GM12892 (cell line): ENCODE data around the gene WDR81.

Source experiments
- DNase-seq: peaks from one replicate; pipeline ENCODE4 v3.0.0; 2011; ENCODE audit not compliant: insufficient read length
- FAIRE-seq: peaks from 2 replicates; lab custom pipeline; 2011; peaks lifted over from hg19 to GRCh38; lab: Jason Lieb, UNC
- POLR2A ChIP-seq: IDR thresholded peaks from 2 replicates; pipeline ENCODE4 v1.6.1; 2011; ENCODE audit warnings: low read depth, low read length, control low read depth
- POLR2AphosphoS5 ChIP-seq: IDR thresholded peaks from 2 replicates; pipeline ENCODE4 v1.6.1; 2011; ENCODE audit warnings: low read depth, low read length, control low read depth
- TAF1 ChIP-seq: IDR thresholded peaks from 2 replicates; pipeline ENCODE4 v1.6.1; 2011; ENCODE audit warnings: low read depth, mild to moderate bottlenecking, control low read depth, low read length, borderline replicate concordance

The WDR81 gene

GRCh38 chr17:1725642-1726511 lies 1.4 kb downstream of the WDR81 start:
- FAIRE-seq: no peak
- DNase-seq: no peak
- TF ChIP-seq TAF1 (no peak), POLR2AphosphoS5 (no peak), POLR2A (no peak)

DNA sequence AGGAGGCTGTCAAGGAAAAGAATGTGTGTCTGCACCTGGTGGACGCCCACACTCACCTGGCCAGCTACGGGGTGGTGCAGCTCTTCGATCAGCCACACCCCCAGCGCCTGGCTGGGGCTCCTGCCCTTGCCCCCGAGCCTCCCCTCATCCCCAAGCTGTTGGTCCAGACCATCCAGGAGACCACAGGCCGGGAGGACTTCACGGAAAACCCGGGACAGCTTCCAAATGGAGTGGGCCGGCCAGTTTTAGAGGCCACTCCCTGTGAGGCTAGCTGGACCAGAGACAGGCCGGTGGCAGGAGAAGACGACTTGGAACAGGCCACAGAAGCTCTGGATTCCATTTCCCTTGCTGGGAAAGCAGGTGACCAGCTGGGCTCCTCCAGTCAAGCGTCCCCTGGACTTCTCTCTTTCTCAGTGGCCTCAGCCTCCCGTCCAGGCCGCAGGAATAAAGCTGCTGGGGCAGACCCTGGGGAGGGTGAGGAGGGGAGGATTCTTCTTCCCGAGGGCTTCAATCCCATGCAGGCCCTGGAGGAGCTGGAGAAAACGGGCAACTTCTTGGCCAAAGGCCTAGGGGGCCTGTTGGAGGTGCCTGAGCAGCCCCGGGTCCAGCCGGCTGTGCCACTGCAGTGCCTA lies 2.2 kb downstream of the WDR81 start:
- TF ChIP-seq POLR2AphosphoS5 (no peak), POLR2A (no peak), TAF1 (no peak)
- DNase-seq (no peak), FAIRE-seq (no peak)

DNA sequence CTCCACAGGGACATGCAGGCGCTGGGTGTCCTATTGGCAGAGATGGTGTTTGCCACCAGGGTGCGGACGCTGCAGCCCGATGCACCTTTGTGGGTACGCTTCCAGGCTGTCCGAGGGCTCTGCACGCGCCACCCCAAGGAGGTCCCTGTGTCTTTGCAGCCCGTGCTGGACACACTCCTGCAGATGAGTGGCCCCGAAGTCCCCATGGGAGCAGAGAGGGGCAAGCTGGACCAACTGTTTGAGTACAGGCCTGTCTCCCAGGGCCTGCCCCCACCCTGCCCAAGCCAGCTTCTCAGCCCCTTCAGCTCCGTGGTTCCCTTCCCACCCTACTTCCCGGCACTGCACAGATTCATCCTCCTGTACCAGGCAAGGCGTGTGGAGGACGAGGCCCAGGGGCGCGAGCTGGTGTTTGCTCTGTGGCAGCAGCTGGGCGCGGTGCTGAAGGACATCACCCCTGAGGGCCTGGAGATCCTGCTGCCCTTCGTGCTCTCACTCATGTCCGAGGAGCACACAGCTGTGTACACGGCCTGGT lies 2.8 kb downstream of the WDR81 start:
- TF ChIP-seq POLR2A (no peak), POLR2AphosphoS5 (no peak), TAF1 (no peak)
- DNase-seq (no peak), FAIRE-seq (no peak)

GRCh38 chr17:1727876-1728630 lies 3.5 kb downstream of the WDR81 start:
- TF ChIP-seq POLR2AphosphoS5 (no peak), TAF1 (no peak), POLR2A (no peak)
- FAIRE-seq (no peak), DNase-seq (no peak)

DNA sequence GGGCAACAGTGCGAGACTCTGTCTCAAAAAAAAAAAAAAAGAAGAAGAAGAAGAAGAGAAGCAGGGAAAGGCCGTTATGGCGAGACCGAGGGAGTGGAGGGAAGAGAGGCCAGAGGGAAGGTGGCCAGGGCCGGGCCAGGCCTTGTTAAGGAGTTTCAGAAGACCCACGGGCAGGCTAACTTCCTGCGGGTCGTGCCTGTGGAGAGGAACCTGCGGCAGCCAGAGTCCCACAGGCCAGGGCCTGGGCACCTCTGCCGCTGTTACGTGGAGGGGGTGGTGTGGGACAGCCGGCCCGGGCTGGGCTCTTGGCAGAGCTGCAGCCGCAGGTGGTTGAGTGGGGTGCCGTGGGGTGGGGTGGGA lies 5.4 kb downstream of the WDR81 start:
- DNase-seq (no peak), FAIRE-seq (no peak)
- TF ChIP-seq POLR2A: no peak

- FAIRE-seq (no peak), DNase-seq (no peak)
- TF ChIP-seq POLR2AphosphoS5 (no peak), POLR2A (no peak), TAF1 (no peak)
Measured at GRCh38 chr17:1730326-1731193, 6.1 kb downstream of the WDR81 start.

DNA sequence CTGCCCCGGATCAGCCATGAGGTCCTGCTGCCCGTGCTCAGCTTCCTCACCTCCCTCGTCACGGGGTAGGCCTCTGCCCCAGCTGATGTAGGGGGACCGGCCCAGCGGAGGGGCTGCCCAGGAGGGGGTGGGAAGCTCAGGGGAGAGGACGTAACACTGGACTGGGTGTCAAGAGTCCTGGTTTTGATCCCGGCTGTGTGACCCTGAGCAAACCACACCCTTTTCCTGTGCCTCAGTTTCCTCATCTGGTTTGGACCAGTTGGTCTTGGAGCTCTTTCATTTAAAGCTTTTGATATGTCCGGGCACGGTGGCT lies 6.6 kb downstream of the WDR81 start:
- TF ChIP-seq POLR2AphosphoS5 (no peak), POLR2A (no peak), TAF1 (no peak)
- no peak for FAIRE-seq

GRCh38 chr17:1732241-1732832 lies 7.8 kb downstream of the WDR81 start:
- DNase-seq: no peak
- TF ChIP-seq POLR2A (no peak), TAF1 (no peak), POLR2AphosphoS5 (no peak)
- FAIRE-seq: no peak

More for the DNA sequence above, 6.6 kb downstream of the WDR81 start:
- DNase-seq: no peak

DNA sequence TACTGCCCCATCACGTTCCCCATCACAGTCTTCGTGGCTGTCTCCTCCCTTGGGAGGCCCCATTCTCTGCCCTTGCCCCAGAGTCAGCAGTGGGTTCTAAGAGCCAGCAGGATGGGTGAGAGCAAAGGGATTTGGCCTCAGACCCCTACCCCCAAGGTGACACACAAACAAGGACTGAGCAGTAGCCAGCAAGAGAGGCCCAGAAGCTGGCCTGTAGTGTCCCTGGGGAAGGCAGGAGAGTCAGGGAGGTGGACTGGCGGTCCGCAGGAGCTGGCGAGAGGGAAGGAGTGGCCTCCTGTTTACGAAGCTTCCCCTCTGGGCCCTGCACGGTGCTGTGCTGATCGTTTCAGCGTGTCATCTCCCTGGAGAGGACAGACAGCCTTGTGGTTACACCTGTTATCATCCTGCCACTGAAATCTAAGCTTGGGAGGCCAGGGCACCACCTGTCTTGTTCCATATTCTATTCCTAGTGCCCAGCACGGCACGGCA lies 8.4 kb downstream of the WDR81 start:
- FAIRE-seq (no peak), DNase-seq (no peak)
- TF ChIP-seq POLR2A (no peak), TAF1 (no peak), POLR2AphosphoS5 (no peak)

GRCh38 chr17:1733759-1734158 lies 9.3 kb downstream of the WDR81 start:
- FAIRE-seq (no peak), DNase-seq (no peak)
- TF ChIP-seq POLR2A (no peak), POLR2AphosphoS5 (no peak), TAF1 (no peak)
